Muscle of leg (tissue), 11 donors: ENCODE data around the gene VPS50. TPM values are rescaled to one million over a fixed set of nuclear protein-coding genes. Genes with fewer than 3 reads are reported as not detected.
A peak's percentile ranks its signal among the peaks of the same experiment; 100 is the strongest.

Experiments used
- DNase-seq: peaks from one replicate; pipeline ENCODE4 v3.0.0; 2013
- H3K27ac ChIP-seq: one replicate; pipeline ENCODE4 v1.5.1; 2013; ENCODE audit warnings: mild to moderate bottlenecking, low read length, control low read depth
- H3K27me3 ChIP-seq: one replicate; pipeline ENCODE4 v1.6.1; 2013; ENCODE audit warnings: low read length; ENCODE audit not compliant: control insufficient read depth, insufficient read depth
- H3K36me3 ChIP-seq: one replicate; pipeline ENCODE4 v1.6.1; 2013; ENCODE audit warnings: low read length; ENCODE audit not compliant: control insufficient read depth, insufficient read depth
- H3K4me1 ChIP-seq: one replicate; pipeline ENCODE4 v1.6.1; 2013; ENCODE audit warnings: low read length; ENCODE audit not compliant: control insufficient read depth, insufficient read depth
- H3K4me3 ChIP-seq: one replicate; pipeline ENCODE4 v1.5.1; 2013; ENCODE audit warnings: low read length, control low read depth
- H3K9me3 ChIP-seq: replicated peaks from 2 replicates; pipeline ENCODE4 v1.6.1; 2013; ENCODE audit warnings: low read depth, low read length; ENCODE audit not compliant: control insufficient read depth
- WGBS: methylation state at CpG from one replicate; pipeline ENCODE4 v1.1.5; 2013; ENCODE audit warnings: missing lambda C conversion rate; ENCODE audit not compliant: insufficient coverage; 5-methylcytosine and 5-hydroxymethylcytosine counted together
- polyA plus RNA-seq, 8 donors: library from polyadenylated mRNA; unstranded; fragments of 120-200 nt; gene quantifications; one replicate each; pipeline versions ENCODE4 v1.2.1 to v1.2.3, GENCODE V29; 2013; ENCODE audit warnings: inconsistent platforms in 1 of 8, low replicate concordance in 1 of 8; ENCODE audit not compliant: insufficient read length in 8 of 8, insufficient read depth in 1 of 8
- total RNA-seq: library from RNA; stranded (reverse); fragments of 120-200 nt; gene quantifications from one replicate; pipeline ENCODE4 v1.2.4, GENCODE V29; 2013

VPS50 gene
- total and polyA plus RNA-seq, 9 donors = 12.7 to 25.5 (median 17.1) TPM

- Histone ChIP-seq H3K4me3 (no peak overlapping the region), H3K9me3 (no peaks in the 10 kb centered on the region), H3K27me3 (no peaks in the 10 kb centered on the region), H3K27ac (no peak overlapping the region), H3K36me3 (no peaks in the 10 kb centered on the region), H3K4me1 (no peaks in the 10 kb centered on the region)
- no peak for DNase-seq
- WGBS = no CpG with 5 or more reads among the region's 4 CpGs
Observed at GRCh38 chr7:93238131-93238530, 6.0 kb downstream of the VPS50 start.

GRCh38 chr7:93238748-93239147 is 6.6 kb downstream of the VPS50 start:
- Histone ChIP-seq H3K27ac (no peak overlapping the region), H3K4me1 (no peaks in the 10 kb centered on the region), H3K4me3 (no peak overlapping the region), H3K36me3 (no peaks in the 10 kb centered on the region), H3K9me3 (no peaks in the 10 kb centered on the region), H3K27me3 (no peaks in the 10 kb centered on the region)
- DNase-seq = no peak
- WGBS = 57% methylated on average over 1 of the region's 2 CpGs

- H3K9me3 ChIP-seq = no peaks in the 10 kb centered on the region
- no peak overlapping the region for H3K4me3 ChIP-seq
- no peaks in the 10 kb centered on the region for H3K4me1 ChIP-seq
- H3K27ac ChIP-seq = no peak overlapping the region
- no CpG with 5 or more reads among the region's 4 CpGs for WGBS
- no peaks in the 10 kb centered on the region for H3K36me3 ChIP-seq
- no peak for DNase-seq
- no peaks in the 10 kb centered on the region for H3K27me3 ChIP-seq
Observed at GRCh38 chr7:93239824-93240223, 7.7 kb downstream of the VPS50 start.

DNA sequence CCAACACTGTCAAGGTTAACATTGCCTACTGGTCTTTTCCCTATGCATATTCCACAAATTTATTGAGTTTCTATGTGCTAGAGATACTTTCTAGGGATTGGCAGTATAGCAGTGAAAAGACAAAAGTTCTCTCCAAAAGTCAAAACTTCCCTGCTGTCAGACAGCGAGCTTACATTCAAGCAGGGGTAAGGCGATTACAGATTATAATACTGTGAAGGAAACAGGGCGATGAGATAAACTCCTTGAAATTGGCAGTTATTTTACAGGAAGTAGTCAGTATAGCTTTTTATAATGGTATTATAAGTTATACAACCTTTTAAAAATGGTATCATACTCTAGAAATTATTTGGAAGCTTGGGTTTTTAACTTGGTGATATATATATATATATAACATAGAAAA is 9.9 kb downstream of the VPS50 start:
- Histone ChIP-seq H3K27ac (no peak overlapping the region), H3K4me1 (no peaks in the 10 kb centered on the region), H3K36me3 (no peaks in the 10 kb centered on the region), H3K27me3 (no peaks in the 10 kb centered on the region), H3K9me3 (no peaks in the 10 kb centered on the region), H3K4me3 (no peak overlapping the region)
- no peak for DNase-seq
- no CpG with 5 or more reads among the region's 3 CpGs for WGBS

- Histone ChIP-seq H3K4me1 (no peaks in the 10 kb centered on the region), H3K4me3 (no peak overlapping the region), H3K36me3 (no peaks in the 10 kb centered on the region), H3K27ac (no peak overlapping the region), H3K9me3 (no peaks in the 10 kb centered on the region), H3K27me3 (no peaks in the 10 kb centered on the region)
- no CpG with 5 or more reads among the region's 9 CpGs for WGBS
- DNase-seq = peak; percentile 39
Observed at GRCh38 chr7:93245525-93246432, 13.6 kb downstream of the VPS50 start.

GRCh38 chr7:93249491-93250148 is 17.5 kb downstream of the VPS50 start:
- H3K36me3 ChIP-seq = no peaks in the 10 kb centered on the region
- H3K4me3 ChIP-seq = no peak overlapping the region
- H3K27me3 ChIP-seq = no peaks in the 10 kb centered on the region
- H3K9me3 ChIP-seq = no peaks in the 10 kb centered on the region
- WGBS = 43% methylated on average over 1 of the region's 5 CpGs
- H3K4me1 ChIP-seq = no peaks in the 10 kb centered on the region
- no peak overlapping the region for H3K27ac ChIP-seq
- no peak for DNase-seq

DNA sequence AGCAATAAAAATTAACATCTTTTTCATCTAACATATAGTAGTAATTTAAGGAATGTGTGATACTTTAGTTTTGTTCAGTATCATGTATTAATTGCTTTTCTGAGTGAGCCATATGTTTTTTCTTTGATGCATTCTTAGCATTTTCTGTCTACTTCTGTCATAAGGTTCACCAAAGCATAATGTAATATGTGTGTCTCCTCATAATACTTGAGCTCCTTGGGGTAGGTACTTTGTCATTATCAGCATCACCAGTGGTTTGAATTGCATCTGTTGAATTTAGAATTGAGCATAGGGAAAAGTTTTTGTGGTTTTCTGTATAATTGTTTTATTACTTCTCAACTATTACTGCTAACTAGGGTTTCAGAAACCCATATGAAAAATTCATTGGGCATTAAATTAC is 26.5 kb downstream of the VPS50 start:
- no peak for DNase-seq
- no peaks in the 10 kb centered on the region for H3K36me3 ChIP-seq
- no peak overlapping the region for H3K27ac ChIP-seq
- no peaks in the 10 kb centered on the region for H3K9me3 ChIP-seq
- no peaks in the 10 kb centered on the region for H3K4me1 ChIP-seq
- H3K27me3 ChIP-seq = no peaks in the 10 kb centered on the region
- H3K4me3 ChIP-seq = no peak overlapping the region

DNA sequence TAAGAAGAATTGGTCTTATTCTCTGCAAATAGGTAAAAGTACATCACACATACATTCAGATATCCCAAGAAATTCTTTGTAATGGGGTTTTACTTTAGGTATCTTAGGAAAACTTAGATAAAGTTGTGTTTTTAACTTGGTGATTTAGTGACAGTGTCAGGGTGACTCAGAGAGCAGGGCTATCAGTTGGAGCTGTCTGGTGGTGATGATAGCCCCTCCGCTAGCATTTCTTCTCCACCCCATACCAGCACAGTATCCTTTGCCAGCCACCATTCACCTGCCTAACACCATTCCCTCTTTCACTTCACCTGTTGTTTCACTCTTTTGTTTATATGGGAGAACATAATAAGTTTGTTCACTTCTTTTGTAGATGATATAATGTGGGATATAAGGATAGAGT is 30.4 kb downstream of the VPS50 start:
- Histone ChIP-seq H3K27ac (no peak overlapping the region), H3K36me3 (no peaks in the 10 kb centered on the region), H3K27me3 (no peaks in the 10 kb centered on the region), H3K4me3 (no peak overlapping the region), H3K4me1 (no peaks in the 10 kb centered on the region), H3K9me3 (no peaks in the 10 kb centered on the region)
- no CpG with 5 or more reads among the region's 1 CpG for WGBS
- no peak for DNase-seq

GRCh38 chr7:93265220-93265619 is 33.1 kb downstream of the VPS50 start:
- peaks cover 2% of the 10 kb centered on the region for H3K36me3 ChIP-seq
- H3K27ac ChIP-seq = no peak overlapping the region
- no peak overlapping the region for H3K4me3 ChIP-seq
- no peak for DNase-seq
- no peaks in the 10 kb centered on the region for H3K27me3 ChIP-seq
- no peaks in the 10 kb centered on the region for H3K4me1 ChIP-seq
- H3K9me3 ChIP-seq = no peaks in the 10 kb centered on the region
- no CpG with 5 or more reads among the region's 4 CpGs for WGBS

- Histone ChIP-seq H3K4me1 (no peaks in the 10 kb centered on the region), H3K27ac (no peak overlapping the region), H3K36me3 (peaks cover 9% of the 10 kb centered on the region), H3K9me3 (no peaks in the 10 kb centered on the region), H3K4me3 (no peak overlapping the region), H3K27me3 (no peaks in the 10 kb centered on the region)
- WGBS = no CpG with 5 or more reads among the region's 1 CpG
- no peak for DNase-seq
Observed at GRCh38 chr7:93279541-93279940, 47.4 kb downstream of the VPS50 start.
